GM12892 (cell line): ENCODE measurements around the gene CCDC92B.
"Not testable (repeated sequence)": the region's sequence is repeated elsewhere in the genome, so short reads cannot be mapped to it uniquely, and the experiment has no call there.

Experiments
- POLR2A ChIP-seq: IDR thresholded peaks from 2 replicates; pipeline ENCODE4 v1.6.1; 2011; ENCODE audit warnings: low read depth, low read length, control low read depth
- POLR2AphosphoS5 ChIP-seq: IDR thresholded peaks from 2 replicates; pipeline ENCODE4 v1.6.1; 2011; ENCODE audit warnings: low read depth, low read length, control low read depth

- not testable (repeated sequence) for TF ChIP-seq POLR2A, POLR2AphosphoS5
Observed at GRCh38 chr17:2785376-2785775, 35.9 kb upstream of the CCDC92B start.
